ES-I3 (cell line): ENCODE measurements around the gene AQP6.

Source experiments
- H3K36me3 ChIP-seq: 2 replicates; pipeline ENCODE4 v1.6.1; 2013; ENCODE audit warnings: mild to moderate bottlenecking, low read length, control low read depth, moderate library complexity; ENCODE audit not compliant: insufficient read depth
- H3K4me1 ChIP-seq: 2 replicates; pipeline ENCODE4 v1.6.1; 2013; ENCODE audit warnings: mild to moderate bottlenecking, control low read depth, low read length; ENCODE audit not compliant: insufficient read depth
- H3K9ac ChIP-seq: 2 replicates; pipeline ENCODE4 v1.6.1; 2013; ENCODE audit warnings: low read depth, mild to moderate bottlenecking, low read length, moderate library complexity
- H3K9me3 ChIP-seq: 2 replicates; pipeline ENCODE4 v1.6.1; 2013; ENCODE audit warnings: mild to moderate bottlenecking, low read length, moderate library complexity; ENCODE audit not compliant: control insufficient read depth, insufficient read depth

Gene AQP6

GRCh38 chr12:49972641-49973360, at the start of gene AQP6:
TSS of gene AQP6 (plus strand) at chr12:49972947. CDS start at chr12:49973174, 227 bp downstream.
- Histone ChIP-seq H3K4me1 (no peaks in the 10 kb centered on the region; the same call in 1 of the 2 replicates), H3K9ac (no peak within 1 kb of the TSS), H3K9me3 (no peaks in the 10 kb centered on the region), H3K36me3 (no peaks in the 10 kb centered on the region)

GRCh38 chr12:49923035-49923644, 49.6 kb upstream of the AQP6 start:
- Histone ChIP-seq H3K4me1 (no peaks in the 10 kb centered on the region), H3K36me3 (no peaks in the 10 kb centered on the region), H3K9ac (no peak overlapping the region), H3K9me3 (no peaks in the 10 kb centered on the region)

- Histone ChIP-seq H3K36me3 (no peaks in the 10 kb centered on the region), H3K4me1 (no peaks in the 10 kb centered on the region), H3K9ac (no peak overlapping the region), H3K9me3 (no peaks in the 10 kb centered on the region)
Measured at GRCh38 chr12:49923880-49924556, 48.7 kb upstream of the AQP6 start.

GRCh38 chr12:49924628-49925246, 48.0 kb upstream of the AQP6 start:
- Histone ChIP-seq H3K9me3 (no peaks in the 10 kb centered on the region), H3K36me3 (no peaks in the 10 kb centered on the region), H3K4me1 (no peaks in the 10 kb centered on the region), H3K9ac (no peak overlapping the region)

- no peaks in the 10 kb centered on the region for H3K9me3 ChIP-seq
- no peak overlapping the region for H3K9ac ChIP-seq
- H3K4me1 ChIP-seq: no peaks in the 10 kb centered on the region
- H3K36me3 ChIP-seq: no peaks in the 10 kb centered on the region
Measured at GRCh38 chr12:49925433-49926204, 47.1 kb upstream of the AQP6 start.

GRCh38 chr12:49928471-49928870, 44.3 kb upstream of the AQP6 start:
- Histone ChIP-seq H3K9ac (no peak overlapping the region), H3K36me3 (no peaks in the 10 kb centered on the region), H3K4me1 (no peaks in the 10 kb centered on the region), H3K9me3 (no peaks in the 10 kb centered on the region)

- Histone ChIP-seq H3K9me3 (no peaks in the 10 kb centered on the region), H3K4me1 (no peaks in the 10 kb centered on the region), H3K36me3 (no peaks in the 10 kb centered on the region), H3K9ac (no peak overlapping the region)
Measured at GRCh38 chr12:49929581-49929980, 43.2 kb upstream of the AQP6 start.

GRCh38 chr12:49930515-49931288, 42.0 kb upstream of the AQP6 start:
- H3K4me1 ChIP-seq: no peaks in the 10 kb centered on the region

GRCh38 chr12:49932023-49932422, 40.7 kb upstream of the AQP6 start:
- H3K9ac ChIP-seq: no peak overlapping the region
- H3K4me1 ChIP-seq: no peaks in the 10 kb centered on the region
- no peaks in the 10 kb centered on the region for H3K36me3 ChIP-seq
- no peaks in the 10 kb centered on the region for H3K9me3 ChIP-seq

More at GRCh38 chr12:49930515-49931288, 42.0 kb upstream of the AQP6 start:
- no peaks in the 10 kb centered on the region for H3K9me3 ChIP-seq
- H3K9ac ChIP-seq: no peak overlapping the region
- no peaks in the 10 kb centered on the region for H3K36me3 ChIP-seq

- no peaks in the 10 kb centered on the region for H3K9me3 ChIP-seq
- no peak overlapping the region for H3K9ac ChIP-seq
- H3K4me1 ChIP-seq: no peaks in the 10 kb centered on the region
- no peaks in the 10 kb centered on the region for H3K36me3 ChIP-seq
Measured at GRCh38 chr12:49932533-49933130, 40.1 kb upstream of the AQP6 start.

- Histone ChIP-seq H3K4me1 (no peaks in the 10 kb centered on the region), H3K36me3 (no peaks in the 10 kb centered on the region), H3K9me3 (no peaks in the 10 kb centered on the region), H3K9ac (no peak overlapping the region)
Measured at GRCh38 chr12:49933796-49934195, 39.0 kb upstream of the AQP6 start.

GRCh38 chr12:49934505-49934904, 38.2 kb upstream of the AQP6 start:
- no peaks in the 10 kb centered on the region for H3K9me3 ChIP-seq
- no peaks in the 10 kb centered on the region for H3K4me1 ChIP-seq
- no peaks in the 10 kb centered on the region for H3K36me3 ChIP-seq
- H3K9ac ChIP-seq: no peak overlapping the region

GRCh38 chr12:49936925-49937324, 35.8 kb upstream of the AQP6 start:
- Histone ChIP-seq H3K36me3 (no peaks in the 10 kb centered on the region), H3K4me1 (no peaks in the 10 kb centered on the region), H3K9ac (no peak overlapping the region), H3K9me3 (no peaks in the 10 kb centered on the region)
